H1 (cell line): ENCODE measurements around the gene NAXD. TPM values are rescaled to one million over a fixed set of nuclear protein-coding genes. Genes with fewer than 3 reads are reported as not detected.

Experiments used
- CTCF ChIA-PET: fragments of 300-600 bp; sonication (Branson Sonifier 250); formaldehyde crosslinking; loops from one replicate; lab custom pipeline; 2021; ENCODE audit not compliant: partially characterized antibody; lab: Charles Lee
- POLR2A ChIA-PET: fragments of 300-600 bp; sonication (Branson Sonifier 250); formaldehyde crosslinking; loops from one replicate; lab custom pipeline; 2021; ENCODE audit warnings: inconsistent platforms; ENCODE audit not compliant: partially characterized antibody; lab: Charles Lee
- DNase-seq, 2 experiments: peaks; one replicate each; pipeline versions ENCODE4 v3.0.0 to v3.0.0-alpha.2; 2010 to 2022; ENCODE audit warnings: low spot score in 2 of 2, low read depth in 1 of 2, mixed read lengths in 1 of 2
- FAIRE-seq: peaks from 2 replicates; lab custom pipeline; 2011; peaks lifted over from hg19 to GRCh38; lab: Jason Lieb, UNC
- H2AFZ ChIP-seq: 2 replicates; pipeline ENCODE4 v1.8.1; 2012; ENCODE audit warnings: low read length, inconsistent platforms
- H2AK5ac ChIP-seq: 2 replicates; pipeline ENCODE4 v1.6.1; 2013; ENCODE audit warnings: low read depth, low read length
- H2BK120ac ChIP-seq: replicated peaks from 2 replicates; pipeline ENCODE3; 2013; ENCODE audit warnings: low read depth, low read length, inconsistent platforms
- H2BK12ac ChIP-seq: 2 replicates; pipeline ENCODE4 v1.6.1; 2013; ENCODE audit warnings: low read depth, low read length
- H2BK15ac ChIP-seq: 2 replicates; pipeline ENCODE4 v1.6.1; 2013; ENCODE audit warnings: low read length
- H2BK20ac ChIP-seq: 2 replicates; pipeline ENCODE4 v1.6.1; 2013; ENCODE audit warnings: low read length
- H2BK5ac ChIP-seq: 2 replicates; pipeline ENCODE4 v1.6.1; 2013; ENCODE audit warnings: low read depth, low read length
- H3K14ac ChIP-seq: 2 replicates; pipeline ENCODE4 v1.6.1; 2013; ENCODE audit warnings: inconsistent platforms; ENCODE audit not compliant: insufficient read length
- H3K18ac ChIP-seq: 2 replicates; pipeline ENCODE4 v1.6.1; 2013; ENCODE audit warnings: low read length; ENCODE audit errors: extremely low read depth
- H3K23ac ChIP-seq: 2 replicates; pipeline ENCODE4 v1.6.1; 2013; ENCODE audit warnings: inconsistent platforms; ENCODE audit not compliant: insufficient read length
- H3K23me2 ChIP-seq: 2 replicates; pipeline ENCODE4 v1.6.1; 2013; ENCODE audit warnings: low read depth, low read length
- H3K27ac ChIP-seq: 2 replicates; pipeline ENCODE4 v1.6.1; 2011; ENCODE audit warnings: low read depth, low read length, inconsistent platforms
- H3K27me3 ChIP-seq, 4 experiments: replicated peaks in 1 of 4; 1 replicate in 1 of 4; 2 replicates in 3 of 4; pipeline versions ENCODE4 v1.6.1 to v1.8.1; 2011 to 2013; ENCODE audit warnings: low read length in 3 of 4, mild to moderate bottlenecking in 3 of 4, inconsistent platforms in 2 of 4, mixed read lengths in 2 of 4, moderate library complexity in 1 of 4; ENCODE audit not compliant: control insufficient read depth in 3 of 4, insufficient read depth in 3 of 4; ENCODE audit errors: extremely low read depth in 1 of 4
- H3K36me3 ChIP-seq, 4 experiments: 2 replicates each; pipeline versions ENCODE4 v1.6.1 to v1.8.1; 2011 to 2013; ENCODE audit warnings: mild to moderate bottlenecking in 4 of 4, low read length in 3 of 4, moderate library complexity in 2 of 4, control low read depth in 1 of 4, inconsistent platforms in 1 of 4; ENCODE audit not compliant: insufficient read depth in 4 of 4, control insufficient read depth in 2 of 4
- H3K4ac ChIP-seq: replicated peaks from 2 replicates; pipeline ENCODE3; 2013; ENCODE audit warnings: low read length, low read depth, mixed read lengths, inconsistent platforms; ENCODE audit not compliant: insufficient read length
- H3K4me1 ChIP-seq, 4 experiments: replicated peaks in 1 of 4; 1 replicate in 1 of 4; 2 replicates in 3 of 4; pipeline versions ENCODE4 v1.6.1 to v1.8.1; 2011 to 2013; ENCODE audit warnings: low read length in 3 of 4, inconsistent platforms in 2 of 4, mixed read lengths in 1 of 4; ENCODE audit not compliant: insufficient read depth in 4 of 4, control insufficient read depth in 3 of 4
- H3K4me2 ChIP-seq, 2 experiments: 2 replicates each; pipeline versions ENCODE4 v1.6.1 to v1.8.1; 2011 to 2013; ENCODE audit warnings: low read depth in 2 of 2, low read length in 2 of 2, control low read depth in 1 of 2, inconsistent platforms in 1 of 2, mild to moderate bottlenecking in 1 of 2; ENCODE audit not compliant: insufficient read depth in 1 of 2
- H3K4me3 ChIP-seq, 4 experiments: fragments of 200-600, 300-600 bp in 1 of 4; sonication (generic), shearing (Covaris generic), sonication (Bioruptor Twin) in 1 of 4; 2 replicates each; pipeline versions ENCODE4 v1.5.1 to v1.8.1; 2011 to 2016; ENCODE audit warnings: low read length in 4 of 4, low read depth in 3 of 4, control low read depth in 2 of 4, inconsistent platforms in 2 of 4, mild to moderate bottlenecking in 2 of 4, mixed read lengths in 1 of 4, moderate library complexity in 1 of 4; ENCODE audit not compliant: insufficient read depth in 2 of 4; ENCODE audit errors: extremely low read depth in 1 of 4
- H3K56ac ChIP-seq: replicated peaks from 2 replicates; pipeline ENCODE3; 2013; ENCODE audit warnings: low read depth, mild to moderate bottlenecking, mixed read lengths, low read length, inconsistent platforms; ENCODE audit not compliant: insufficient read length
- H3K79me1 ChIP-seq: 2 replicates; pipeline ENCODE4 v1.6.1; 2013; ENCODE audit warnings: low read depth, low read length, control low read depth
- H3K79me2 ChIP-seq, 2 experiments: 2 replicates each; pipeline versions ENCODE4 v1.6.1 to v1.8.1; 2012 to 2013; ENCODE audit warnings: low read length in 2 of 2, mild to moderate bottlenecking in 2 of 2, inconsistent platforms in 1 of 2; ENCODE audit not compliant: insufficient read depth in 2 of 2, control insufficient read depth in 1 of 2
- H3K9ac ChIP-seq, 4 experiments: replicated peaks in 1 of 4; 1 replicate in 1 of 4; 2 replicates in 3 of 4; pipeline versions ENCODE4 v1.6.1 to v1.8.1; 2011 to 2013; ENCODE audit warnings: low read depth in 3 of 4, low read length in 3 of 4, control low read depth in 2 of 4, mild to moderate bottlenecking in 2 of 4, moderate library complexity in 2 of 4, inconsistent platforms in 1 of 4; ENCODE audit errors: extremely low read depth in 1 of 4
- H3K9me3 ChIP-seq, 2 experiments: 2 replicates each; pipeline versions ENCODE4 v1.6.1 to v1.8.1; 2012 to 2013; ENCODE audit warnings: mild to moderate bottlenecking in 2 of 2, moderate library complexity in 2 of 2, control low read depth in 1 of 2, inconsistent platforms in 1 of 2, low read depth in 1 of 2, low read length in 1 of 2, mixed read lengths in 1 of 2; ENCODE audit not compliant: insufficient read depth in 2 of 2
- H4K20me1 ChIP-seq, 2 experiments: replicated peaks in 1 of 2; 2 replicates each; pipeline versions ENCODE3 to v1.8.1; 2011 to 2013; ENCODE audit warnings: inconsistent platforms in 2 of 2, low read length in 2 of 2, mild to moderate bottlenecking in 1 of 2; ENCODE audit not compliant: insufficient read depth in 2 of 2, control insufficient read depth in 1 of 2
- H4K5ac ChIP-seq: 2 replicates; pipeline ENCODE4 v1.6.1; 2013; ENCODE audit warnings: low read length, low read depth, mixed read lengths, inconsistent platforms; ENCODE audit not compliant: insufficient read length
- H4K8ac ChIP-seq: 2 replicates; pipeline ENCODE4 v1.8.0; 2013; ENCODE audit warnings: mild to moderate bottlenecking, moderate library complexity, low read length, inconsistent platforms; ENCODE audit not compliant: insufficient read depth; ENCODE audit errors: extremely low read depth
- H4K91ac ChIP-seq: replicated peaks from 2 replicates; pipeline ENCODE3; 2013; ENCODE audit warnings: low read length, mixed read lengths, inconsistent platforms; ENCODE audit not compliant: insufficient read length
- BACH1 ChIP-seq: IDR thresholded peaks from 2 replicates; pipeline ENCODE4 v1.6.1; 2012; ENCODE audit warnings: low read length, improper control_type of control experiment
- BRCA1 ChIP-seq: IDR thresholded peaks from 2 replicates; pipeline ENCODE4 v1.6.1; 2012; ENCODE audit warnings: low read depth, low read length, improper control_type of control experiment
- CEBPB ChIP-seq: IDR thresholded peaks from 2 replicates; pipeline ENCODE4 v1.6.1; 2012; ENCODE audit warnings: low read depth, low read length
- CHD2 ChIP-seq: IDR thresholded peaks from 2 replicates; pipeline ENCODE4 v1.6.1; 2012; ENCODE audit warnings: low read length, improper control_type of control experiment
- POU5F1 ChIP-seq: IDR thresholded peaks from 2 replicates; pipeline ENCODE4 v1.6.1; 2011; ENCODE audit warnings: low read depth, mild to moderate bottlenecking, low read length, moderate library complexity
- RAD21 ChIP-seq, 2 experiments: IDR thresholded peaks in 1 of 2; conservative IDR thresholded peaks in 1 of 2; 2 replicates each; pipeline ENCODE4 v1.6.1; 2011; ENCODE audit warnings: low read depth in 2 of 2, low read length in 2 of 2, improper control_type of control experiment in 1 of 2, inconsistent platforms in 1 of 2, mild to moderate bottlenecking in 1 of 2, moderate library complexity in 1 of 2
- RFX5 ChIP-seq: IDR thresholded peaks from 2 replicates; pipeline ENCODE4 v1.6.1; 2011; ENCODE audit warnings: low read depth, low read length, improper control_type of control experiment, borderline replicate concordance
- TBP ChIP-seq: IDR thresholded peaks from 2 replicates; pipeline ENCODE4 v1.6.1; 2011; ENCODE audit warnings: low read depth, low read length, improper control_type of control experiment
- YY1 ChIP-seq: IDR thresholded peaks from 2 replicates; pipeline ENCODE4 v1.6.1; 2011; ENCODE audit warnings: low read depth, mild to moderate bottlenecking, low read length
- ZNF274 ChIP-seq: IDR thresholded peaks from 2 replicates; pipeline ENCODE4 v1.7.0; 2012; ENCODE audit warnings: low read length, borderline replicate concordance; ENCODE audit errors: extremely low read depth
- WGBS, 2 experiments: shearing (Covaris generic) in 1 of 2; methylation state at CpG; one replicate each; pipeline versions ENCODE4 v1.1.6 to v1.1.7; 2013 to 2015; ENCODE audit warnings: low lambda C conversion rate in 2 of 2, mixed read lengths in 2 of 2, inconsistent platforms in 1 of 2, low coverage in 1 of 2, missing lambda C conversion rate in 1 of 2; ENCODE audit not compliant: insufficient replicate concordance in 2 of 2, insufficient coverage in 1 of 2, insufficient read length in 1 of 2; ENCODE audit errors: extremely low coverage in 1 of 2, missing lambda C conversion rate in 1 of 2; 5-methylcytosine and 5-hydroxymethylcytosine counted together
- polyA plus RNA-seq, 7 experiments: library from polyadenylated mRNA; depleted of rRNA in 3 of 7; stranded (reverse) in 5 of 7; unstranded in 2 of 7; fragments of >200 nt in 5 of 7; fragments of 200-250 nt in 2 of 7; gene quantifications; 1 replicate in 5 of 7; 2 replicates in 1 of 7; 4 replicates in 1 of 7; pipeline versions ENCODE4 v1.2.1 to v1.2.3, GENCODE V29; 2011 to 2013; ENCODE audit warnings: missing spikeins in 2 of 7, mixed read lengths in 2 of 7
- total RNA-seq: library from RNA; stranded (reverse); fragmentation: NEBNext Ultra II Directional; extraction: Animal tissue kit (Norgen Biotek cat#: 25700); gene quantifications from 2 replicates; pipeline ENCODE4 v1.2.1, GENCODE V29; 2021
- TF ChIP-seq, protein P1 (sequence below): IDR thresholded peaks from 2 replicates; pipeline ENCODE4 v1.6.1; 2011; ENCODE audit warnings: low read depth, mild to moderate bottlenecking, low read length; ENCODE audit not compliant: insufficient read depth
- TF ChIP-seq, protein P2 (sequence below): IDR thresholded peaks from 2 replicates; pipeline ENCODE4 v1.6.1; 2012; ENCODE audit warnings: inconsistent platforms

Gene NAXD
- total and polyA plus RNA-seq, 2 of the 8 experiments (the other 6 are each of a cell fraction or from before 2014, with no cell fraction given): 25.4 to 35.5 TPM

DNA sequence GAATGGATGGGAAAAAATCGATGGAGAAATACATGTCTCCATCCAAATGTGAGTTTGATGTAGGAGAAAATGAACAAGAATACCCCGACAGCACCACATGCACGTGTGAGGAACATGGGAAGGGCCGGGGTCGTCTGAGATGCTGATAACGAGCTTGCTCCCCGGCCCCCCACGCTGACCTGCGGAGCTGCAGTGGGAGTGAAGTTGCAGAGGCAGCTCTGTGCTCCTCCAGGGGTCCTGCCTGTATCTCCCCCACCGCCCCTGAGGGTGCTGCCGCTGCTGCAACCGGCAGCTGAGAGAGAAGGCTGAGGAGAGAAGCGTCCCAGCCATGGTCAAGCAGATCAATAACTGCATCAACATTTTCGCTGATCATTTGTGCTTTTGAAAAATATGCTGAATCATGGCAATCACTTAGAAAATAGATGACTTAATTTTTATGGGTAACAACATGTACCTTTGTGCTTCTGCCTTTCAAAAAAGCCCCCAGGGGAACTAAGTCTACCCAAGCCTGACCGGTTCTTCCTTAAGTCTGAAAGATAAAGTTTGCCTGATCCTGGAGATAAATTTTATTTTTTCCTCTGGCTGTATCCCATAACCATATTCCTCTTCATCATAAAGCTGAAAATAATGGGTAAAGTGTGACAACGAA, 18.2 kb upstream of the NAXD start:
- H3K27ac ChIP-seq: no peak overlapping the region
- no peaks in the 10 kb centered on the region for H4K20me1 ChIP-seq
- no peak overlapping the region for H3K18ac ChIP-seq
- no peak overlapping the region for H2AFZ ChIP-seq
- POLR2A ChIA-PET: interaction anchor here (1.8 kb wide), 1 partner anchor 115 kb away, joined by 4 read pairs; no protein-coding TSS in a partner anchor
- H4K5ac ChIP-seq: no peak overlapping the region
- no peak overlapping the region for H3K4me2 ChIP-seq
- H3K27me3 ChIP-seq: no peaks in the 10 kb centered on the region
- H4K8ac ChIP-seq: no peak overlapping the region
- CTCF ChIA-PET: interaction anchor here (0.6 to 1.7 kb wide), 6 partner anchors 11 to 222 kb away, joined by 3 to 7 read pairs (median 4); no protein-coding TSS in a partner anchor
- no peak overlapping the region for H3K23ac ChIP-seq
- H2BK120ac ChIP-seq: no peak overlapping the region
- H2BK12ac ChIP-seq: no peak overlapping the region
- H3K56ac ChIP-seq: no peak overlapping the region
- H3K79me1 ChIP-seq: no peaks in the 10 kb centered on the region
- H3K79me2 ChIP-seq: no peaks in the 10 kb centered on the region
- H2BK20ac ChIP-seq: no peak overlapping the region
- no peak for FAIRE-seq
- H3K9ac ChIP-seq: no peak overlapping the region
- H4K91ac ChIP-seq: no peak overlapping the region
- no peak overlapping the region for H2BK5ac ChIP-seq
- no peak overlapping the region for H3K14ac ChIP-seq
- H3K4ac ChIP-seq: no peak overlapping the region
- H3K4me1 ChIP-seq: no peaks in the 10 kb centered on the region
- H3K23me2 ChIP-seq: no peaks in the 10 kb centered on the region
- DNase-seq: no peak
- WGBS, 2 experiments: 85% methylated on average over 16 of the region's 16 CpGs; no CpG with 5 or more reads in 1 of the 2 experiments
- H2AK5ac ChIP-seq: no peak overlapping the region
- H3K36me3 ChIP-seq: no peaks in the 10 kb centered on the region
- H2BK15ac ChIP-seq: peak overlapping the region; percentile 72; the same call in 1 of the 2 replicates
- no peak overlapping the region for H3K4me3 ChIP-seq
- no peaks in the 10 kb centered on the region for H3K9me3 ChIP-seq
- TF ChIP-seq TBP: no peak
- no peak for TF ChIP-seq RFX5
- TF ChIP-seq POU5F1: no peak
- no peak for TF ChIP-seq ZNF274
- TF ChIP-seq, protein P1, sequence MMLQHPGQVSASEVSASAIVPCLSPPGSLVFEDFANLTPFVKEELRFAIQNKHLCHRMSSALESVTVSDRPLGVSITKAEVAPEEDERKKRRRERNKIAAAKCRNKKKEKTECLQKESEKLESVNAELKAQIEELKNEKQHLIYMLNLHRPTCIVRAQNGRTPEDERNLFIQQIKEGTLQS: no peak
- no peak for TF ChIP-seq BRCA1
- TF ChIP-seq, protein P2, sequence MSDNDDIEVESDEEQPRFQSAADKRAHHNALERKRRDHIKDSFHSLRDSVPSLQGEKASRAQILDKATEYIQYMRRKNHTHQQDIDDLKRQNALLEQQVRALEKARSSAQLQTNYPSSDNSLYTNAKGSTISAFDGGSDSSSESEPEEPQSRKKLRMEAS: no peak
- no peak for TF ChIP-seq BACH1
- TF ChIP-seq CEBPB: no peak
- TF ChIP-seq YY1: no peak
- TF ChIP-seq CHD2: no peak
- TF ChIP-seq RAD21 (IDR thresholded peaks at IDR 0.05 in 1 of 2, conservative IDR thresholded peaks at IDR 0.05 in 1 of 2; ENCODE audit: low read depth in 2 of 2, low read length in 2 of 2): no peak
